IPS-20b (cell line): ENCODE measurements around the gene ARHGEF16.

Source experiments
- H3K27ac ChIP-seq: one replicate; pipeline ENCODE4 v1.5.1; 2013; ENCODE audit warnings: low read length
- H3K27me3 ChIP-seq: 2 replicates; pipeline ENCODE4 v1.6.1; 2013; ENCODE audit warnings: mild to moderate bottlenecking, low read length, inconsistent platforms; ENCODE audit not compliant: insufficient read depth
- H3K36me3 ChIP-seq: 2 replicates; pipeline ENCODE4 v1.6.1; 2013; ENCODE audit warnings: low read depth, mild to moderate bottlenecking, inconsistent platforms, low read length, moderate library complexity; ENCODE audit not compliant: insufficient read depth
- H3K4me1 ChIP-seq: 2 replicates; pipeline ENCODE4 v1.6.1; 2013; ENCODE audit warnings: mild to moderate bottlenecking, control low read depth, inconsistent platforms, low read length, moderate library complexity; ENCODE audit not compliant: insufficient read depth
- H3K4me3 ChIP-seq: 2 replicates; pipeline ENCODE4 v1.5.1; 2013; ENCODE audit warnings: mild to moderate bottlenecking, low read length, inconsistent platforms
- H3K9ac ChIP-seq: 2 replicates; pipeline ENCODE4 v1.6.1; 2013; ENCODE audit warnings: low read depth, mild to moderate bottlenecking, inconsistent platforms, low read length, moderate library complexity
- H3K9me3 ChIP-seq: 2 replicates; pipeline ENCODE4 v1.6.1; 2013; ENCODE audit warnings: mild to moderate bottlenecking, low read depth, low read length, inconsistent platforms; ENCODE audit not compliant: insufficient read depth

Gene ARHGEF16

DNA sequence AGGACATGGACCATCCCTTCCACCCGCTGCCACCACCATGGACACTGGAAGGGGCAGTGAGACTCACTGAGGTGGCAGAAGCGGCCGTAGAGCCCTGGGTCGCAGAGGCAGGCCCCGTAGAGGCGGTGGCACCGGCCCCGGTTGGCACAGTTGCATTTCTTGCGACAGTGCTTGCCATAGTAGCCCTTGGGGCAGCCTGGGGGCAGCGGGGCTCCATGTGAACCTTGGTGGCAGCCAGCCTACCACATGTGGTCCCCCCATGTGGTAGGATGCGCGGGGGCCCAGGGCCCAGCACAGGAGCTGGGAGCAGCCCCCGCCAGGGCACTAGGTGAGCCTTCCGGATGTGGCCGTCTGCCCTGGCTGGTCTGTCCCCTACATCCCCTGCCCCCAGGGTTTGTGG, 51.6 kb downstream of the ARHGEF16 start:
- H3K9ac ChIP-seq, result no peak overlapping the region
- H3K4me1 ChIP-seq, result no peaks in the 10 kb centered on the region
- H3K9me3 ChIP-seq, result no peaks in the 10 kb centered on the region
- H3K4me3 ChIP-seq, result no peak overlapping the region
- no peak overlapping the region for H3K27ac ChIP-seq
- no peaks in the 10 kb centered on the region for H3K27me3 ChIP-seq
- H3K36me3 ChIP-seq, result no peaks in the 10 kb centered on the region

- Histone ChIP-seq H3K27ac (no peak overlapping the region), H3K36me3 (no peaks in the 10 kb centered on the region), H3K4me1 (no peaks in the 10 kb centered on the region), H3K4me3 (no peak overlapping the region), H3K9me3 (no peaks in the 10 kb centered on the region), H3K27me3 (no peaks in the 10 kb centered on the region), H3K9ac (no peak overlapping the region)
These were observed 52.5 kb downstream of the ARHGEF16 start for GRCh38 chr1:3506943-3507342.

- Histone ChIP-seq H3K4me1 (no peaks in the 10 kb centered on the region), H3K9ac (no peak overlapping the region), H3K36me3 (no peaks in the 10 kb centered on the region), H3K27ac (no peak overlapping the region), H3K4me3 (no peak overlapping the region), H3K27me3 (no peaks in the 10 kb centered on the region), H3K9me3 (no peaks in the 10 kb centered on the region)
These were observed 53.3 kb downstream of the ARHGEF16 start for GRCh38 chr1:3507636-3508275.

GRCh38 chr1:3508757-3509415, 54.4 kb downstream of the ARHGEF16 start:
- no peaks in the 10 kb centered on the region for H3K9me3 ChIP-seq
- no peaks in the 10 kb centered on the region for H3K36me3 ChIP-seq
- H3K4me1 ChIP-seq, result no peaks in the 10 kb centered on the region
- H3K9ac ChIP-seq, result no peak overlapping the region
- H3K27me3 ChIP-seq, result no peaks in the 10 kb centered on the region
- no peak overlapping the region for H3K4me3 ChIP-seq
- H3K27ac ChIP-seq, result no peak overlapping the region

GRCh38 chr1:3509721-3510120, 55.3 kb downstream of the ARHGEF16 start:
- no peaks in the 10 kb centered on the region for H3K27me3 ChIP-seq
- no peaks in the 10 kb centered on the region for H3K4me1 ChIP-seq
- no peak overlapping the region for H3K4me3 ChIP-seq
- H3K9ac ChIP-seq, result no peak overlapping the region
- H3K9me3 ChIP-seq, result no peaks in the 10 kb centered on the region
- H3K27ac ChIP-seq, result no peak overlapping the region
- no peaks in the 10 kb centered on the region for H3K36me3 ChIP-seq

DNA sequence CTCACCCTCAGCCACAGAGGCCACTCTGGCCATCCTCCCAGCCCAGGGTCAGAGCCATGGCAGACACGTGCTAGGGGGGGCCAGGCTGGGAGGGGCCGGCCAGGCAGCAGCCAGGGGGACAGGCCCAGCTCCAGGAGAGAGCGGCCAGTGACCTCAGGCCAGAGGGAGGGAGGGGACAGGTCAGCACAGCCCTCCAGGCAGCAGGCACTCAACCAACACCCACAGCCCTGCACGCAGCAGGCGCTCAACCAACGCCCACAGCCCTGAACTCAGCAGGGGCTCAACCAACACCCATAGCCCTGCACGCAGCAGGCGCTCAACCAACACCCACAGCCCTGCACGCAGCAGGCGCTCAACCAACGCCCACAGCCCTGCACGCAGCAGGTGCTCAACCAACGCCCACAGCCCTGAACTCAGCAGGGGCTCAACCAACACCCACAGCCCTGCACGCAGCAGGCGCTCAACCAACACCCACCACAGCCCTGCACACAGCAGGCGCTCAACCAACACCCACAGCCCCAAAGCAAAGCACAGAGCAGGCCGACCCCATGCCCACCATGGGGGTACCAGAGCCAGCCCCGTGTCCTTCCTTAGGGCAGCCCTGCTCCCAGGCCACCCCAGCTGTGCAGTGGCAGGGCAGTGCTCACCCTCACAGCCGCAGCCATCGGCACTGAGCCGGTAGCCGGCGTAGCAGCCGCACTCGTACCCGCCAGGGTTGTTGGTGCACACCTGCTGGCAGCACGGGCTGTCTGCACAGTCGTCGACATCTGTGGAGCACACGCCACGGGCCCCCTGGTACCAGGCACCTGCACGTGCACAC, 55.9 kb downstream of the ARHGEF16 start:
- H3K4me1 ChIP-seq, result no peaks in the 10 kb centered on the region
- no peak overlapping the region for H3K4me3 ChIP-seq
- no peak overlapping the region for H3K27ac ChIP-seq
- no peaks in the 10 kb centered on the region for H3K36me3 ChIP-seq
- H3K27me3 ChIP-seq, result no peaks in the 10 kb centered on the region
- H3K9me3 ChIP-seq, result no peaks in the 10 kb centered on the region
- H3K9ac ChIP-seq, result no peak overlapping the region

GRCh38 chr1:3510956-3511250, 56.4 kb downstream of the ARHGEF16 start:
- H3K27ac ChIP-seq, result no peak overlapping the region
- H3K9ac ChIP-seq, result no peak overlapping the region
- no peaks in the 10 kb centered on the region for H3K36me3 ChIP-seq
- no peaks in the 10 kb centered on the region for H3K4me1 ChIP-seq
- H3K27me3 ChIP-seq, result no peaks in the 10 kb centered on the region
- H3K9me3 ChIP-seq, result no peaks in the 10 kb centered on the region
- no peak overlapping the region for H3K4me3 ChIP-seq

DNA sequence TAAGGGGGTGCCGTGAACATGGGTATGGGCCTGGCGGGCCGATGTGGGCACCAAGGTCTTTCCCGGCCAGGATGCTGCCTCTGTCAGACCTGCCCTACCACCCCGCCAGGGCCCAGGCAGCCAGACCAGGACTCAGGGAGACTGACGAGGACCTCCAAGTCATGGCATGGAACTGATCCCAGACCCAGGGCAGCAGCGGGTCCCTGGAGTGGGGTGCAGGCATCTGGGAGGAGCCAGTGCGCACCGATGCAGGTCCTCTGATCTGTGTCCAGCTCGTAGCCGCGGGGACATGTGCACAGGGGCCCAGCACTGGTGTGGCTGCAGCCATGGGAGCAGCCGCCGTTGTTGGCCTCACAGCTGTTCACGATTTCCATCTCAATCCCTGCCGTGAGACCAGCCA, 56.8 kb downstream of the ARHGEF16 start:
- H3K27ac ChIP-seq, result no peak overlapping the region
- H3K9me3 ChIP-seq, result no peaks in the 10 kb centered on the region
- no peaks in the 10 kb centered on the region for H3K27me3 ChIP-seq
- no peaks in the 10 kb centered on the region for H3K36me3 ChIP-seq
- H3K9ac ChIP-seq, result no peak overlapping the region
- H3K4me3 ChIP-seq, result no peak overlapping the region
- H3K4me1 ChIP-seq, result no peaks in the 10 kb centered on the region

DNA sequence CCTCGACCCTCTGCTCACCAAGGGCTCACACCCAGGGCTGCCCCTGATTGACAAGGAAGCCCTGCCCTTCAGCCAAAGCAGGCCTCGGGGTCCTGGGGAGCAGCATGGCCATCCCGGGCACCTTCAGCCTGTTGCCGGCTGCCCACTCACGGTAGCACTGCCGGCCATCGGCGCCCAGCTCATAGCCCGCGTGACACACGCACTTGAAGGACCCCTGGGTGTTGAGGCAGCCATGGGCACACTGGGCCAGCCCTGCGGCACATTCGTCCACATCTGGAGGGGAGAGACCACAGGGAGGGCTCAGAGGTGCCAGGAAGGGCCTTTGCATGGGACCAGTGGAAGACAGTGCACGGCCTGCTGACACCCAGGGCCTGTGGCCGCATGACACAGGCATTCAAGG, 57.4 kb downstream of the ARHGEF16 start:
- Histone ChIP-seq H3K9me3 (no peaks in the 10 kb centered on the region), H3K27me3 (no peaks in the 10 kb centered on the region), H3K4me3 (no peak overlapping the region), H3K9ac (no peak overlapping the region), H3K27ac (no peak overlapping the region), H3K36me3 (no peaks in the 10 kb centered on the region), H3K4me1 (no peaks in the 10 kb centered on the region)

DNA sequence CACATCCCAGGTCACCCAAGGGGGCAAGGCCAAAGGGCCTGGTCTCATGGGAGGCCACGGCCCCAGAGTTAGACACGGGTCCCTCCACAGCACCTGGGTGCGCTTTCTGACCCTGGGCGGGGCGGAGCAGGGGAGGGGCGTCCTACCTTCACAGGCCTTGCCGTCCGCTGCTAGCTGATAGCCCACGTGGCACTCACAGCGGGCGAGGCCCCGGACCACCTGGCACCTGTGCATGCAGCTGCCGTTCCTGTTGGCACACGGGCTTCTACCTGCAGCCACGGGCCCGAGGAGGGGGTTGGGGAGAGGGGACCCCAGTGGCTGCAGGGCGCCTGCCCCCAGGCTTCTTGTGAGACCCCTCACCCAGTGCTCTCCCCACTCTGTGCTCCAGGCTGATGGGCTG, 59.9 kb downstream of the ARHGEF16 start:
- no peaks in the 10 kb centered on the region for H3K9me3 ChIP-seq
- H3K4me1 ChIP-seq, result no peaks in the 10 kb centered on the region
- H3K27ac ChIP-seq, result no peak overlapping the region
- no peak overlapping the region for H3K4me3 ChIP-seq
- H3K36me3 ChIP-seq, result no peaks in the 10 kb centered on the region
- no peak overlapping the region for H3K9ac ChIP-seq
- H3K27me3 ChIP-seq, result no peaks in the 10 kb centered on the region

DNA sequence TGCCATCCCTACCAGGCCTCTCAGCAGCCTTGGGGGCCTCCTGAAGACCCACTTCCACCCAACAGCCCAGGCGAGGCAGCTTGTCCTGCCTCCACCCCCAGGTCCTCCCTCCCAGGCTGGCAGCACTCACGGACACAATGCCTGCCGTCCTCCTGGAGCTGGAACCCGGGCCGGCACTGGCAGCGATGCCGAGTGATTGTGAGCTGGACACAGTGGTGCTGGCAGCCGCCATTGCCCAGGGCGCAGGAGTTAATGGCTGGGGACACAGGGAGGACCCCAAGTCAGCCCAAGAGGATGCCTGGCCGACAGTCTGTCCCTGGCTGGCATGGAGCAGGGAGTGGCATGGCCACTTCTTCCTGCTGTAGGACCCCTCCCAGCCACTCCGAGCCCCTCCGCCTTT, 60.8 kb downstream of the ARHGEF16 start:
- no peaks in the 10 kb centered on the region for H3K9me3 ChIP-seq

More for the DNA sequence above, 60.8 kb downstream of the ARHGEF16 start:
- H3K27me3 ChIP-seq, result no peaks in the 10 kb centered on the region
- no peaks in the 10 kb centered on the region for H3K36me3 ChIP-seq
- H3K9ac ChIP-seq, result no peak overlapping the region
- no peak overlapping the region for H3K27ac ChIP-seq
- H3K4me1 ChIP-seq, result no peaks in the 10 kb centered on the region
- H3K4me3 ChIP-seq, result no peak overlapping the region
